K562 (cell line): Measurements from ENCODE around the gene SLA2.

ENCODE experiments used
- CBX2 ChIP-seq: fragments of 200-600 bp; sonication (generic); IDR thresholded peaks from one replicate; pipeline ENCODE4 v1.6.1; 2012; ENCODE audit warnings: mild to moderate bottlenecking, low read length, inconsistent platforms; ENCODE audit not compliant: insufficient read depth, poor library complexity, severe bottlenecking
- EGR1 ChIP-seq: fragments of 450-650 bp; conservative IDR thresholded peaks from 2 replicates; pipeline ENCODE4 v1.6.1; 2017; ENCODE audit warnings: mild to moderate bottlenecking
- EP300 ChIP-seq: IDR thresholded peaks from 2 replicates; pipeline ENCODE4 v1.6.1; 2012; ENCODE audit warnings: low read length, improper control_type of control experiment
- HDAC2 ChIP-seq: fragments of 450-650 bp; IDR thresholded peaks from 2 replicates; pipeline ENCODE4 v1.6.1; 2016; ENCODE audit warnings: mild to moderate bottlenecking
- IRF2 ChIP-seq: sonication (generic); formaldehyde crosslinking; IDR thresholded peaks from 2 replicates; pipeline ENCODE4 v1.8.1; 2022; ENCODE audit warnings: mild to moderate bottlenecking, missing genetic modification reagents
- MED1 ChIP-seq: sonication (generic); formaldehyde crosslinking; IDR thresholded peaks from 2 replicates; pipeline ENCODE4 v1.8.1; 2023; ENCODE audit warnings: missing genetic modification reagents, borderline replicate concordance
- RAD21 ChIP-seq, 2 experiments: fragments of 250-450 bp in 1 of 2; fragments of 450-650 bp in 1 of 2; sonication (Bioruptor Pico) in 1 of 2; formaldehyde crosslinking in 1 of 2; IDR thresholded peaks in 1 of 2; conservative IDR thresholded peaks in 1 of 2; 2 replicates each; pipeline versions ENCODE4 v1.4.0 to v1.8.0; 2020 to 2022; ENCODE audit warnings: mild to moderate bottlenecking in 2 of 2, moderate library complexity in 1 of 2
- SIN3A ChIP-seq, 2 experiments: fragments of 150-350 bp in 1 of 2; IDR thresholded peaks; 2 replicates each; pipeline ENCODE4 v1.6.1; 2011 to 2016; ENCODE audit warnings: borderline replicate concordance in 2 of 2, low read depth in 2 of 2, low read length in 2 of 2, mild to moderate bottlenecking in 2 of 2, moderate library complexity in 2 of 2; ENCODE audit not compliant: control insufficient read depth in 1 of 2
- SP1 ChIP-seq: sonication (generic); formaldehyde crosslinking; IDR thresholded peaks from 2 replicates; pipeline ENCODE4 v1.8.1; 2022; ENCODE audit warnings: mild to moderate bottlenecking, missing genetic modification reagents
- ZBTB7A ChIP-seq: IDR thresholded peaks from 2 replicates; pipeline ENCODE4 v1.6.1; 2011; ENCODE audit warnings: low read depth, mild to moderate bottlenecking, low read length, moderate library complexity, borderline replicate concordance; ENCODE audit not compliant: control insufficient read depth
- ZNF274 ChIP-seq: IDR thresholded peaks from 2 replicates; pipeline ENCODE4 v1.6.1; 2011; ENCODE audit warnings: low read depth, mild to moderate bottlenecking, low read length, moderate library complexity, borderline replicate concordance
- TF ChIP-seq, protein P1 (sequence below), 3 experiments: IDR thresholded peaks in 2 of 3; conservative IDR thresholded peaks in 1 of 3; 2 replicates each; pipeline ENCODE4 v1.5.1; 2011 to 2012; ENCODE audit warnings: low read length in 3 of 3, mild to moderate bottlenecking in 3 of 3, control low read depth in 2 of 3, improper control_type of control experiment in 1 of 3, inconsistent platforms in 1 of 3, low read depth in 1 of 3, mixed read lengths in 1 of 3, moderate library complexity in 1 of 3; ENCODE audit not compliant: insufficient read depth in 2 of 3
- TF ChIP-seq, protein P2 (sequence below): sonication (generic); formaldehyde crosslinking; IDR thresholded peaks from 2 replicates; pipeline ENCODE4 v1.9.0; 2022; ENCODE audit warnings: mild to moderate bottlenecking, missing genetic modification reagents

DNA sequence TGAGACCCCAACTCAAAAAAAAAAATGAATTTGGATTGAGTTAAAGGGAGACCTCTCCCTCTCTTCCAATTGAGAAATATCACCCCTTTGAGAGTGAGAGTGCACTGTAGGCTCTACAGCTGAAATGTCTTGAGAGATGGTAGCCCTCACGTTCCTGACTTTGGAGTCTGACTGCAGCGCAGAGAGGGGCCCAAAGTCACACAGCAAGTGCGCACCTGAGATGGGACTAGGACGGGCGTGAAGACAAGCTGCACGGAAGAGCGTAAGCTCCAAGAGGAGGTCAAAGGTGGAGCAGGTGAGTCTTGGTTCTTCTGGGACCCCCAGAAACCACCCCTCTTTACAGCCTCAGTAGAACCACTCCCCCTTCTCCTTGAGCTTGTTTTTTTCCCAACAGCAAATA, 643 bp downstream of the SLA2 start:
- TF ChIP-seq SP1 (CRISPR knock-in tag) (no peak), MED1 (no peak), IRF2 (no peak), ZBTB7A (no peak), HDAC2 (no peak), CBX2 (no peak), ZNF274 (no peak), EP300 (no peak), SIN3A (IDR thresholded peaks at IDR 0.05; ENCODE audit: borderline replicate concordance in 2 of 2, control insufficient read depth in 1 of 2, low read depth in 2 of 2, low read length in 2 of 2) (no peak), RAD21 (CRISPR knock-in tag; conservative IDR thresholded peaks at IDR 0.05 in 1 of 2, IDR thresholded peaks at IDR 0.05 in 1 of 2) (no peak), EGR1 (no peak)
- TF ChIP-seq, protein P1, sequence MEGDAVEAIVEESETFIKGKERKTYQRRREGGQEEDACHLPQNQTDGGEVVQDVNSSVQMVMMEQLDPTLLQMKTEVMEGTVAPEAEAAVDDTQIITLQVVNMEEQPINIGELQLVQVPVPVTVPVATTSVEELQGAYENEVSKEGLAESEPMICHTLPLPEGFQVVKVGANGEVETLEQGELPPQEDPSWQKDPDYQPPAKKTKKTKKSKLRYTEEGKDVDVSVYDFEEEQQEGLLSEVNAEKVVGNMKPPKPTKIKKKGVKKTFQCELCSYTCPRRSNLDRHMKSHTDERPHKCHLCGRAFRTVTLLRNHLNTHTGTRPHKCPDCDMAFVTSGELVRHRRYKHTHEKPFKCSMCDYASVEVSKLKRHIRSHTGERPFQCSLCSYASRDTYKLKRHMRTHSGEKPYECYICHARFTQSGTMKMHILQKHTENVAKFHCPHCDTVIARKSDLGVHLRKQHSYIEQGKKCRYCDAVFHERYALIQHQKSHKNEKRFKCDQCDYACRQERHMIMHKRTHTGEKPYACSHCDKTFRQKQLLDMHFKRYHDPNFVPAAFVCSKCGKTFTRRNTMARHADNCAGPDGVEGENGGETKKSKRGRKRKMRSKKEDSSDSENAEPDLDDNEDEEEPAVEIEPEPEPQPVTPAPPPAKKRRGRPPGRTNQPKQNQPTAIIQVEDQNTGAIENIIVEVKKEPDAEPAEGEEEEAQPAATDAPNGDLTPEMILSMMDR (IDR thresholded peaks at IDR 0.05 in 2 of 3, conservative IDR thresholded peaks at IDR 0.05 in 1 of 3; ENCODE audit: insufficient read depth in 2 of 3, low read depth in 1 of 3, low read length in 3 of 3) = no peak
- TF ChIP-seq, protein P2, sequence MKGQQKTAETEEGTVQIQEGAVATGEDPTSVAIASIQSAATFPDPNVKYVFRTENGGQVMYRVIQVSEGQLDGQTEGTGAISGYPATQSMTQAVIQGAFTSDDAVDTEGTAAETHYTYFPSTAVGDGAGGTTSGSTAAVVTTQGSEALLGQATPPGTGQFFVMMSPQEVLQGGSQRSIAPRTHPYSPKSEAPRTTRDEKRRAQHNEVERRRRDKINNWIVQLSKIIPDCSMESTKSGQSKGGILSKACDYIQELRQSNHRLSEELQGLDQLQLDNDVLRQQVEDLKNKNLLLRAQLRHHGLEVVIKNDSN (CRISPR knock-in tag) = no peak
